ENCODE results near the gene MRPL49. TPM values are rescaled to one million over a fixed set of nuclear protein-coding genes. Genes with fewer than 3 reads are reported as not detected.

The MRPL49 gene
- total RNA-seq, 6 donors from 2014 or later, result 15.7 to 78.6 (median 57.1) TPM

GRCh38 chr11:65150509-65151299 lies 28.6 kb downstream of the MRPL49 start:
- Histone ChIP-seq H3K4me3 (no peak overlapping the region), H3K27ac (peak overlapping the region; percentile 61 to 75 (median 68)), H3K36me3 (no peaks in the 10 kb centered on the region), H3K27me3 (no peaks in the 10 kb centered on the region), H3K9me3 (no peaks in the 10 kb centered on the region), H3K4me1 (peaks cover 0 to 18% (median 14%) of the 10 kb centered on the region in 4 donors)
- ATAC-seq (ENCODE audit: low FRiP score in 2 of 2) (peak; percentile 93 to 96), DNase-seq (peak; percentile 65 to 98)
- 29 to 36% methylated on average over 8 to 12 of the region's 12 CpGs for WGBS, 2 donors
- TF ChIP-seq POLR2A (IDR thresholded peaks at IDR 0.05) (peak in 1 of 4 donors; percentile 54), CTCF (IDR thresholded peaks at IDR 0.05) (peak in 1 of 6 experiments; percentile 17), EP300 (IDR thresholded peaks at IDR 0.05) (no peak), POLR2AphosphoS5 (IDR thresholded peaks at IDR 0.05) (peak; percentile 44 to 58)

- TF ChIP-seq POLR2AphosphoS5 (IDR thresholded peaks at IDR 0.05), result no peak
- TF ChIP-seq POLR2A (IDR thresholded peaks at IDR 0.05), result no peak
- TF ChIP-seq CTCF (IDR thresholded peaks at IDR 0.05), result no peak
- no peak for TF ChIP-seq EP300 (IDR thresholded peaks at IDR 0.05)
- DNase-seq (no peak), ATAC-seq (ENCODE audit: low FRiP score in 2 of 2) (peak in 1 of 2 donors; percentile 30)
- H3K27ac ChIP-seq, result peak overlapping the region; percentile 61 to 75 (median 68)
- no peaks in the 10 kb centered on the region for H3K36me3 ChIP-seq
- 55 to 59% methylated on average over 3 of the region's 3 CpGs for WGBS, 2 donors
- H3K4me1 ChIP-seq, result peaks cover 0 to 18% (median 14%) of the 10 kb centered on the region in 4 donors
- no peak overlapping the region for H3K4me3 ChIP-seq
- H3K9me3 ChIP-seq, result no peaks in the 10 kb centered on the region
- H3K27me3 ChIP-seq, result no peaks in the 10 kb centered on the region
Measured at GRCh38 chr11:65151331-65151899, 29.3 kb downstream of the MRPL49 start.

GRCh38 chr11:65152122-65152521 lies 30.0 kb downstream of the MRPL49 start:
- Histone ChIP-seq H3K4me1 (peaks cover 0 to 18% (median 14%) of the 10 kb centered on the region in 4 donors), H3K9me3 (no peaks in the 10 kb centered on the region), H3K27ac (peak overlapping the region in 1 of 4 donors; percentile 74), H3K27me3 (no peaks in the 10 kb centered on the region), H3K4me3 (no peak overlapping the region), H3K36me3 (no peaks in the 10 kb centered on the region)
- TF ChIP-seq POLR2AphosphoS5 (IDR thresholded peaks at IDR 0.05) (no peak), CTCF (IDR thresholded peaks at IDR 0.05) (no peak), EP300 (IDR thresholded peaks at IDR 0.05) (no peak), POLR2A (IDR thresholded peaks at IDR 0.05) (no peak)
- WGBS, 2 donors, result 79 to 80% methylated on average over 2 of the region's 2 CpGs
- ATAC-seq (ENCODE audit: low FRiP score in 2 of 2), result no peak
- DNase-seq, result no peak

GRCh38 chr11:65156256-65156655 lies 34.1 kb downstream of the MRPL49 start:
- DNase-seq, result no peak
- no peak overlapping the region for H3K27ac ChIP-seq
- peaks cover 0 to 6% (median 3%) of the 10 kb centered on the region in 4 donors for H3K4me1 ChIP-seq
- TF ChIP-seq POLR2AphosphoS5 (IDR thresholded peaks at IDR 0.05), result no peak
- no peak for TF ChIP-seq POLR2A (IDR thresholded peaks at IDR 0.05)
- no peaks in the 10 kb centered on the region for H3K9me3 ChIP-seq
- H3K27me3 ChIP-seq, result no peaks in the 10 kb centered on the region
- no peak for ATAC-seq (ENCODE audit: low FRiP score in 2 of 2)
- H3K4me3 ChIP-seq, result no peak overlapping the region
- WGBS, 2 donors, result 83 to 97% methylated on average over 3 of the region's 3 CpGs
- H3K36me3 ChIP-seq, result no peaks in the 10 kb centered on the region

GRCh38 chr11:65156926-65157325 lies 34.8 kb downstream of the MRPL49 start:
- Histone ChIP-seq H3K4me1 (no peaks in the 10 kb centered on the region), H3K36me3 (no peaks in the 10 kb centered on the region), H3K27me3 (no peaks in the 10 kb centered on the region), H3K9me3 (no peaks in the 10 kb centered on the region), H3K27ac (no peak overlapping the region), H3K4me3 (no peak overlapping the region)
- 86 to 100% methylated on average over 2 to 3 of the region's 3 CpGs for WGBS, 2 donors
- TF ChIP-seq EP300 (IDR thresholded peaks at IDR 0.05), result no peak
- no peak for TF ChIP-seq POLR2A (IDR thresholded peaks at IDR 0.05)
- TF ChIP-seq POLR2AphosphoS5 (IDR thresholded peaks at IDR 0.05), result no peak
- TF ChIP-seq CTCF (IDR thresholded peaks at IDR 0.05), result no peak
- ATAC-seq (ENCODE audit: low FRiP score in 2 of 2) (no peak), DNase-seq (no peak)

Measured in upper lobe of left lung (tissue), 6 donors.